ENCODE data around the gene MYCL.
"Not testable (repeated sequence)": the region's sequence is repeated elsewhere in the genome, so short reads cannot be mapped to it uniquely, and the experiment has no call there.

MYCL gene

GRCh38 chr1:39890273-39890672, 11.4 kb downstream of the MYCL start:
- DNase-seq, result peak; percentile 94

DNA sequence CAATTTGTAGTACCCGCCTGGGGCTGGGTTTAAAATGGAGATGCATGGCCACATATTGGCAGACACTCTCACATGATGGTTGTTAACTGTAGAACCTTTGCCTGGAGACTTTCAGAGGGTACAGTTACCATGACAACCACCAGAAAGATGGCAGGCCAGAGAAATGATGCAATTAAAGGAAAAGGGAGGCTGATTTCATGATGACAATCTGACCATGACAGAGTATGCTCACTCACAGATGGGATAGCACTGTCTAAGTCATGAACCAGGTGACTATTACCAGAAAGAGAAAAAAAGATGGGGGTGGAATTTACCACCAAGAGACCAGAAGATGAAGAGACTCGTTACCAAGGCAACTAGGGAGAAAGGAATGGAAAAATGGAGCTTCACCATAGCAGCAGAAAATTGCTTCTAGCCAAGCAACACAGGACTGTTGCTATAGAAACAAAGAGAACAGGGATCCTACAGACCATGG, 14.9 kb downstream of the MYCL start:
- DNase-seq, result peak; percentile 17

DNA sequence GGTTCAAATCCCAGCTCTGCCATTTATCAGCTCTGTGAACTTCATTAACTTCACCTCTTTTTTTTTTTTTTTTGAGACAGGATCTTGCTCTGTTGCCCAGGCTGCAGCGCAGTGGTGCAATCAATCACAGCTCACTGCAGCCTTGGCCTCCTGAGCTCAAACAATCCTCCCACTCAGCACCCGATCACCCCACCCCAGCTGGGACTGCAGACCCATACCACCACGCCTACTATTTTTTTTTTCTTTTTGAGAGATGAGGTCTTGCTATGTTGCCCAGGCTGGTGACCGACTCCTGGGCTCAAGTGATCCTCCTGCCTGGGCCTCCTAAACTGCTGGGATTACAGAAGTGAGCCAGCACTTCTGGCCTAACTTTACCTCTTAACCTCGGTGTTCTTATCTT, 16.2 kb downstream of the MYCL start:
- DNase-seq, result no peak

DNA sequence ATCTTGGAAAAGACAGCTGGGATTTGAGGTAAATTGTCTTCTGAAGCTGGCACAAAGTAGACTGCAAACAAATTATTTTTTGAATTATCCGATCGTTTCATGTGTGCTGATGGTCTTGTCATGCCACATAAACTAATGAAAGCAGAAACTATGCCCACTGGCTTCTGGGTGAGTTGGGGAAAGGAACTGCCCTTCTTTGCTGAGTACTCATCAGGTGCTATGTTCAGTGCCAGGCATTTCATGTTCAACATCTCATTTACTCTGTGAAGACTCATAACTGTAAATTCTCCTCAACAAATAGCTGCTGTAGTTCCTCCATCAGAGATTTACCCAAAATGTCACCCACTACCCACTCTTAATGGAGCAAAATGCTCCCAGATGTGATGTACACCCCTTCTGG, 19.6 kb downstream of the MYCL start:
- no peak for DNase-seq

- DNase-seq, result no peak
Observed at GRCh38 chr1:39877980-39878956, 23.4 kb downstream of the MYCL start.

- DNase-seq, result no peak
Observed at GRCh38 chr1:39877231-39877778, 24.4 kb downstream of the MYCL start.

DNA sequence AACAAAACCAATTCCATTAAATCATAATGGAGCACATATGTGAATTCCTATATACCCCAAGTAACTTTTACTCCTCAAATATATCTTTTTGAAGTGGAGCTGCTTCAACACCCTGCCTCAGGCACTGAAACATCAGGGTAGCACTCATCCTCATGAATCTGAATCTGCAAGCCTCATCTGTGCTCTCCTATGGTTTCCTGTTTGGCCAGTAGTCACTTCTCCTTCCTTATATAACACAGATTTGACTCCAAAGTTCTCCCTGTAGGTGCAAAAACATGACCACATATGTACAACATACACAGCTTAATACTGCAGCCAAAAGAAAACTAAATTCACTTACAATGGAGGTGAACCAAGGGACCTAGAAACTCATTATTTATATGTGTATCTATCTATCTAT, 25.6 kb downstream of the MYCL start:
- DNase-seq, result peak; percentile 80

DNA sequence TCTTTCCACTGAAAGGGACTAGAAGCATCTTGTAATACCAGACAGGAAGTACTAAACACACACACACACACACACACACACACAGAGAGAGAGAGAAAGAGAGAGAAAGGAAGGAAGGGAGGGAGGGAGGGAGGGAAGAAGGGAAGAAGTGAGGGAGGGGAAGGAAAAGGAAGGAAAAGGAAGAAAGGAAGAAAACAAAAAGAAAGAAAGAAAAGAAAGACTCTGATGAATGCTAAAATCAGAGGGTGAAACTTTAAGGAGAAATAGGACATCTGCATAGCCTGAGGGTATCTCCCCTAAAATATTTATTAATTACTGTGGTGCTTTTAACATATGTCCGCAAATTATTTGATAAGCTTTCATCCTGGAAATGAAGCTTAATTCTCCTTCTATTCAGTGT, 29.0 kb downstream of the MYCL start:
- DNase-seq, result no peak

DNA sequence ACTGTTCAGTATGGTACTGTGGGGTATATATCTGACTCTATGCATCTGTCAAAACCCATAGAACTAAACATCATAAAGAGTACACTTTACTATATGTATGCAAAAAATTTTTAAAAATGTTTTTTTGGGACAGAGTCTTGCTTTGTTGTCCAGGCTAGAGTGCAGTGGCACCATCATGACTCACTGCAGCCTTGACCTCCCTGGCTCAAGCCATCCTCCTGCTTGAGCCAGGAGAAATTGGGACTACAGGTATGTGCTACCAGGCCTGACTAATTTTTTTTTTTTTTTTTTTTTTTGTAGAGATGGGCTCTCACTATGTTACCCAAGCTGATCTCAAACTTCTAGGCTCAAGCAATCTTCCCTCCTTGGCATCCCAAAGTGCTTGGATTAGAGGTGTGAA, 29.9 kb downstream of the MYCL start:
- no peak for DNase-seq

- DNase-seq, result not testable (repeated sequence)
Observed at GRCh38 chr1:39871043-39871442, 30.7 kb downstream of the MYCL start.

- not testable (repeated sequence) for DNase-seq
Observed at GRCh38 chr1:39869538-39870112, 32.1 kb downstream of the MYCL start.

DNA sequence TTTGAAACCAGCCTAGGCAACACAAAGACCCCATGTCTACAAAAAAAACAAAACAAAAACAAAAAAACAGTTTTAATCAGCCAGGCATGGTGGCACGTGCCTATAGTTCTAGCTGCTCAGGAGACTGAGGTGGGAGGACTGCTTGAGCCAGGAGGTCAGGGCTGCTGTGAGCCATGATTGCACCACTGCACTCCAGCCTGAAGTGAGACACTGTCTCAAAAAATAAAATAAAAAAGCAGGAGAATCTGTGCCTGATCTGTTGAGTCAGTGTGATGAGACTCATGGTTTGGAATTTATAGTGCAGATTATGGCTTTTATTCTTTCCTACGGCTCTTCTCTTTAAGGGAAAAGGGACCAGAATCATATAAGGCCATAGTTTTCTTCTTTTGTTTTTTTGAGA, 35.0 kb downstream of the MYCL start:
- DNase-seq, result no peak

DNA sequence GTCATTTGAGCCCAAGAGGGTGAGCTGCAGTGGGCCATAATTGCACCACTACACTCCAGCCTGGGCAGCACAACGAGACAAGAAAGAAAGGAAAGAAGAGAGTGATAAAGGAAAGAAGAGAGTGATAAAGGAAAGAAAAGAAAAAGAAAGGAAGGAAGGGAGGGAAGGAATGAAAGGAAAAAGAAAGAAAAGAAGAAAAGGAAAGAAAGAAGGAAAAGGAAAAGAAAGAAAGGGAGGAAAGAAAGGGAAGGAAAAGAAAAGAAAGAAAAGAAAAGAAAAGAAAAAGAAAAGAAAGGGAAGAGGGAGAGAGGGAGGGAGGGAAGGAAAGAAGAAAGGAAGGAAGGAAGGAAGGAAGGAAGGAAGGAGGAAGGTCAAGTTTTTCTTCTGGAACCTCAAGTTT, 36.0 kb downstream of the MYCL start:
- no peak for DNase-seq

- DNase-seq, result no peak
Observed at GRCh38 chr1:39863177-39863576, 38.5 kb downstream of the MYCL start.

DNA sequence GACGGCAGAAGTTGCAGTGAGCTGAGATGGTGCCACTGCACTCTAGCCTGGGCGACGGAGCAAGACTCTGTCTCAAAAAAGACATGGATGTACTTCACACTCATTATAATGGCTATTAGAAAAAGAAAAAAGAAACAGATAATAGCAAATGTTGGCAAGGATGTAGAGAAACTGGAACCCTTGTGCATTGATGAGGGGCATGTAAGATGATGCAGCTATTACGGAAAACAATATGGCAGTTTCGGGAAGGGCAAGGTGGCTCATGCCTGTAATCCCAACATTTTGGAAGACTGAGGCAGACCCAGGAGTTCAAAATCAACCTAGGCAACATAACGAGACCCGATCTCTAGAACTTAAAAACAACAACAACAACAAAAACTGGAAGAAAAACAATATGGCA, 40.7 kb downstream of the MYCL start:
- no peak for DNase-seq

GRCh38 chr1:39859859-39860812, 41.6 kb downstream of the MYCL start:
- no peak for DNase-seq

DNA sequence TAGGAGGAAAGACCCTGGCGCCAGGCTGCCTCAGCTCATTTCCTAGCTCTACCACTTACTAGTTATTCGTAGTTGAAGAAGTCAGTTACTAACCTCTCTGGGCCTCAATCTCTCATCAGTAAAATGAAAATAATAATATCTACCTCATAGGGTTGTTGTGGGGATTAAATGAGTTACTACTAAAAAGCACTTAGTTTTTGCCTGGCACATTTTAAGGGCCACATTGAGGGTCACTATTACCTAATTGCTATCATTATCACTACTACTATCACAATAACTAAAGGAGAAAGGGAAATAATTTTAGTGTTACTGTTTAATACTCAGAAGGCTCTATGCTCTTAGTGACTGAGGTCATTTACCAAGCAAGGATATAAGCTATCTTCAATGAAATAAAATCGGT, 43.4 kb downstream of the MYCL start:
- DNase-seq, result no peak

- no peak for DNase-seq
Observed at GRCh38 chr1:39857126-39857878, 44.4 kb downstream of the MYCL start.

GRCh38 chr1:39854738-39855137, 47.0 kb downstream of the MYCL start:
- DNase-seq, result no peak

DNA sequence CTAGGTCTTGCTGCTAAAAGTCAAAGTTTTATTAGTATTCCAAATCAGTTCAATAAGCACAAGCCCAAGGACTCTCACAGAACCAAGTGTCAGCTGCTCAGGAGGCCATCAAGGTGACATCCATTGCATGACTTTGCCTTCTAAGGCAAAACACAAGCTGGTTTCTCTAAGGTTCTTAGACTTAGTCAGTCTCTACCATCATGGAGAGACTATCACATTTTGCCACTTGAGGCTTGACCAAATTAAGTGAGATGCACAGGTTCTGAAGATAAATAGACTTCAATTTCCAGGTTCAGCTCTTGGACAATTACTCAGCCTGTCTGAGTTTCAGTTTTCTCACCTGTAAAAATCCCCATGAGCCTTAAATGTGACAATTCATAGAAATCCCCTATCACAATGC, 47.4 kb downstream of the MYCL start:
- no peak for DNase-seq

DNA sequence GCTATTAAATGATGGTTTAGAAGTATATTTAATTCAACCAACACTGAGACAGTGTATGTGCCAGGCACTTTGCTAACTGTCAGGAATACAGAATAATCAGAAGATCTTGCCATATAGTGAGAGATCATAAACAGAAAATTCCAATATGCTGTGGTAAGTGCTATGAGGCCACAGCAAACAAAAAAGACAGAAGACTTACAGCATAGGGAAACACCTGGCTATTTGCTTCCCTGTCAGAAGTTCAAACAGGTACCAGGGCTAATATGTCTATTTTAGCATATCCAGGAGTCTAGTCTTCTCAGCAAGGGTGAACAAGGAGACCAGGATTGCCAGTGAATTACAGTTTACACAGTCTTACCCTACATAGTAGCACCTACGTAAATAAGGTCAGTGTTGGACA, 48.8 kb downstream of the MYCL start:
- DNase-seq, result no peak

- no peak for DNase-seq
Observed at GRCh38 chr1:39852214-39852791, 49.4 kb downstream of the MYCL start.
